Activated T-cell treated with anti-CD3 and anti-CD28 coated beads for 4 hours (primary cell): Measurements from ENCODE around the gene CYB561.

Source experiments
- DNase-seq: peaks from one replicate; pipeline ENCODE4 v3.0.0-alpha.2; 2020

Gene CYB561

DNA sequence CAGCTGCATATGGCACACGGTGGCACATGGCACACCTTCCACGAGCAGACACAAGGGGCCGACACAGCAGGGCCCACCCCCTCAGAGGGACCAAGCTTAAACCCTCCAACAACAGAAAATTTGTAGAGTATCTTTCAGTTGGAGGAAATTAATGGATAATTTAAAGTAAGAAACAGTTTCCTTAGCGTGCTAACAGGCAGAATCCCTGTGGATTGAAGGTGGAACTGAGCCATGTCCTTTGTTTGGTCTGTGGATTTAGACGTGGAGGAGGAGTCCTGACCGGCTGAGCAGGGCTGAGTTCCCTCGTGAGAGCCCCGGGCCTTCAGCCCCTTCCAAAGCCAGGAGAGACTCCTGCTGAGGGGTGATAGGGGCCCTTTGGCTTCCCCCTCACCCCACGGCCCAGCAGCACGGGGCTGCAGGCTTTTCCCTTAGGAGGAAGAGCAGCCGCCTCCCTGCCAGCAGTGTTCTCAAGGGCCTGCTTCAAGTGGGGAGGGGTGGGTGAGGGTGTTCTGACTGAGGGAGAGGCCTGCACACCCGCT, 1.4 kb upstream of the CYB561 start:
- DNase-seq, result no peak

DNA sequence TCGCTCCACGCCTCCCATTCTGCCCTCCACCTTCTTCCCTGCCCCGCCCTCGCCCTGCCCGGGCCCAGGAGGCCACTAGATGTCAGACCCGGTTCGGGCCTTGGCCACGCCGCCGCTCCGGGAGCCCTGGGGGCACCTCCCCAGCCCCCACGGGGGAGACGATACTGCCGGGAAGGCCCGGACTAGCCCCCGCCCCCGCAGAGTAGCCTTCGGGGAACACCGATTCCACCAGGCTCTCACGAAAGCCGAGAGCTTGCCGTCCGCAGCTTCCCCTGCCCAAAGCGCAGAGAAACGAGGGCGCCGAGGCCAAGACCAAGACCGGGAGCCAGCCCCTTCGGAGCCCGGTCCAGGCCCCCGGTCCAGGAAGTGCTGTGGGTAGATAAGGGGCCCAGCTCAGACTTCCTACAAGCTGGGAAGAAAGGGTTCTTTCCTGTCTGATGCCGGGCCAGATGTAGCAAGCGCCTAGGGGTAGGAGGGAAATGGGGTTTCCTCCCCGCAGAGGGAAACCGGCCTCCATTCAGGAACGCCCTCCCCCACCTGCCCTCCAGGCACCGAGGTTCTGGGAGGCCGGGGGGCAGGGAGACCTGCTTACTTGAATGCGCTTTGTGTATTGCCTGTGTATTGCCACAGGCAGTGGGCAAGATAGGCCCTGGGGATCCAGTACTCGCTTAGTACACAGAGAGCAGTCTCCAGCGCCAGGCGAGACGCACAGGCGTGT, 806 bp upstream of the CYB561 start:
- DNase-seq, result peak; percentile 35

DNA sequence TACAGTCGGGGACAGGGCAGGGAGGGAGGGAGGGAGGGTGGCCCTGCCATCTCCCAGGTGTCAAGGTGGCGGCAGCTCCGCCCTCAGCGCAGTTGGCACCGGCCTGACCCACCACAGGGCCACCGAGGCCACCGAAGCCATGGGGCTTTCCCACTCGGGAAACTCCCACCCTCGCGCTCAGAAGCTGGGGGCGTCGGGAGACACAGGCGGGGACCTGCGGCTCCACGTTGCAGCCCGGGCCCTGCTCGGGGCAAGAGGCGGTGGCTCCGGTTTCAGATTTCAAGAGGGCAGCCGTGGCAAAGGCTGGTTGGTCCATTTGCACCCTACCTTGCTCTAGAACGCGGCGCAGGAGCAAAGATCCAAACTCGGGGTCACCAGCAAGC, 544 bp downstream of the CYB561 start:
- DNase-seq, result peak; percentile 52

DNA sequence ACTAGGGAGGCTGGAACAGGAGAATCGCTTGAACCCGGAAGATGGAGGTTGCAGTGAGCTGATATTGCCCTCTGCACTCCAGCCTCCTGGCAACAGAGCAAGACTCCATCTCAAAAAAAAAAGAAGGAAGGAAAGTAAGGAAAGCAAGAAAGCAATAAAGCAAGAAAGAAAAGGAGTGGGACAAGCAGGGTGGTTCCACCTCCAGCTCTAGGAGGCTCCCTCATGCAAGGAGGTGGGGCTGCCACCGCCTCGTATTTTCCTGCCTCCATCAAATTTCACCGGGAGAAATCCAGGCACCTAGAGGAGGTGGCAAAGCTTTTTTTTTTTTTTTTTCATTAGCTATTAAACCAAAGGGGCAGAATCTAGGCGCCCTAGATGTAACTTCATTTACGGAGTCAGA, 1.0 kb downstream of the CYB561 start:
- DNase-seq, result no peak

DNA sequence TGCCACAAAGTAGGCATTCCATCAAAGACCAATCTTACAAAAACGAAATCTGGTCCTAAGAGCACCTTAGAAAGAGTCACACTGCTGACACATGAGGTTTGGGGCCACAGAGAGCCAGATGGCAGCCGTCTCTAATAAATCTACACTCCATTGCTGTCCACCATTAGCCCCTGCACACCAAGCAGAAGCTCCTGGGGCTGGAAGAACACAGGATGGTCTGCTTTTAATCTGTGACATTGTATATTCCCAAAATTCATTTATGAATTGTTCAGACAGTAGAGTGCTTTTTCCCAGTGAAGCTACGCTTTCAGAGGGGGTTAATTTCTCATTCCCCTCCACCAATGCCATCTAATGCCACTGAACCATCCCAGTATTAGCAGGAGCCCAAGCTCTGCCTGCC, 1.6 kb downstream of the CYB561 start:
- no peak for DNase-seq

DNA sequence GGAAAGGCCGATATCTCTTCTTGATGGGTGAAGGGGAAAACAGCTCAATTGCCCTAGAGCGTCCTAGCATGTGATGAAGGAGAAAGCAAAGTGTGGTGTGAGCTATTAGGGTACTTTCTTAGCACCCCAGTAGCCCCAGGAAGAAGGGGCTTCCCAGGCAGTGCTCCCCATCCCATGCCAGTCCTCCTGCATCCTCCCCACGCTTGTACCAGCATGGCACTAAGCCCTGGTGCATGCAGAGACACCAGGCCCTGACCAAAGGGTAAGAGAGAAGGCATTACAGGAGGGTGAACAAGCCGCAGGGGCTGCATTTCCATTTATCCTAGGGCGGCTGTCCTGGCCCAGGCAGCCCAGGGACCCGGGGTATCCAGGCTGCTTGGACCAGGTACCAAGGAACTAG, 3.1 kb downstream of the CYB561 start:
- DNase-seq, result no peak

DNA sequence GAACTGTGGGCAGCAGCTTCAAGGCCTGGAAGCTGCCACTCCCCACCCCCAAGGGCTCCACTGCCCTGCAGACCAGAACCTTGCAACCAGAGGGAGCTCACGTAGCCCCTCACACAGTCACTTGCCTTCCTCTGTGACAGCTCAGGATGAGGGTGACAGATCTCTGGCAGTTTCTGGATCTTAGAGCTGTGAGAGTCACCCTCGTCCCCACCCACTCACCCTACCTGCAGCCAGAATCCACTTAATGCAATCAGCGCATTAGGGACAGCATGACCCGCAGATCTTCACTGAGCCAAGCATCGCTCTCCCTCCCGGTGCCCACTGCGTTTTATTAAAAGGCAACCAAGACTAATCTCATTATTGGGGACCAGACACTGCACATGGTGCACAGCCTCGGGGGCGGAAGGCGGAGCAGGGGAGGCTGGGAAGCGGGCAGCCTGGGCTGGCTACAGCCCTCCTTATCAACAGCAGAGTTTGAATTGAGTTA, 3.5 kb downstream of the CYB561 start:
- no peak for DNase-seq

DNA sequence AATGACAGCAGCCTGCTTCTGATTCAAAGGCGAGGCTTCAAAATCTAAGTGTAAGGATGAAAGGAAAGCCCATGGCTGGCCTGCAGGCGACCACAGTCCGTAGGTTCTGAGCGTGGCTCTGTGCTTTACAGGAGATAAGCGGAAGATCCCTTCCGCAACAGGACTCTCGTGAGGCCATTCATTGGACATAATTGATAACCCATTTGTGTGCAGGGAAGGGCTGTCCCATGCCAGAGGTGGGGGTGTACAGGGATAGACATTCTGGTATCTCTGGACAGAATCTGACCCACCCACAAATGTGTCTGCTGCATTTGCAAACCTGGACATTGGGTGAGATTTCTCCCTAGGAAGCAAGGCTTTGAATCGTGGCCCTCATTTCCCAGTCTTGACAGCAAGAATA, 4.0 kb downstream of the CYB561 start:
- DNase-seq, result no peak

DNA sequence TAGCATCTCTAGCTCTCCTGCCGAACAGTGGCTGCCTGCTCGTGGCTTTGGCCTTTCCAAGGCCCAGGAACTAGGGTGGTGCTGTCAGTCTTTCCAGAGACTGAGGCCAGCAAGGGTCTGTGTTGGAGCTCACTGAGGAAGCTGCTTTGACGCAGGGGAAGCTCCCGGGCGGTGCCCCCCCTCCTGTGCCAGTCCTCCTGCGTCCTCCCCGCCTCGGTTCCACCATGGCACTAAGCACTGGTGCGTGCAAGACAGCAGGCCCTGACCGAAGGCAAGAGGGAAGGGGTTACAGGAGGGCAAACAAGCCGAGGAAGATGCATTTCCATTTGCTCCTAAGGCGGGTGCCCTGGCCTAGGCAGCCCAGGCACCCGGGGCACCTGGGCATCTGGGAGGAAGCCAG, 4.5 kb downstream of the CYB561 start:
- no peak for DNase-seq

DNA sequence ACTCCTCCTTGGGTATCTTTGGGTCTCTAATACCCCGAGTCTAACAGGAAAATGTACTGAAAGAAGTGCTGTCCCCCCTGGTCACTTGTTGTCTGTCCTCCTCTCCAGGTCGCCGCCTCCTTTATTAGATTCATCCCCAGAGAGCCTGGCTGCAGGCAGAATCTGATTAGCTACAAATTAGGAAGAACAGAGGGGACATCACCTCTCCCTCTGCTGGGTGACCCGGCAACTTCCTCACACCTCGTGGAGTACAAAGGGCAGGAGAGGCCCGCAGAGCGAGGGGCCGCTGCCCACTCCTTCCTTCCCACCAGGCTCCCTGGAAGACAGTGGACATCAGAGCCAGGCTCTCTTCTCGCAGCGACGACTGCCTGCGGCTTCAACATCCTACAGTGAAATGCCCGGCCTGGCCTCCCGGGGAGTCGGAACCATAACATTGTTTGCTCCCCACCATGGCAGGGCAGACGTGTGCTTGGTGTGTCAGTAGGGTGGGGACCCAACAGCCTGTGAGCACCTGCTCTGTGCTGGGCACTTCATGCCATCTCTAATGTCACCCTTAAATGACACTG, 5.3 kb downstream of the CYB561 start:
- no peak for DNase-seq

DNA sequence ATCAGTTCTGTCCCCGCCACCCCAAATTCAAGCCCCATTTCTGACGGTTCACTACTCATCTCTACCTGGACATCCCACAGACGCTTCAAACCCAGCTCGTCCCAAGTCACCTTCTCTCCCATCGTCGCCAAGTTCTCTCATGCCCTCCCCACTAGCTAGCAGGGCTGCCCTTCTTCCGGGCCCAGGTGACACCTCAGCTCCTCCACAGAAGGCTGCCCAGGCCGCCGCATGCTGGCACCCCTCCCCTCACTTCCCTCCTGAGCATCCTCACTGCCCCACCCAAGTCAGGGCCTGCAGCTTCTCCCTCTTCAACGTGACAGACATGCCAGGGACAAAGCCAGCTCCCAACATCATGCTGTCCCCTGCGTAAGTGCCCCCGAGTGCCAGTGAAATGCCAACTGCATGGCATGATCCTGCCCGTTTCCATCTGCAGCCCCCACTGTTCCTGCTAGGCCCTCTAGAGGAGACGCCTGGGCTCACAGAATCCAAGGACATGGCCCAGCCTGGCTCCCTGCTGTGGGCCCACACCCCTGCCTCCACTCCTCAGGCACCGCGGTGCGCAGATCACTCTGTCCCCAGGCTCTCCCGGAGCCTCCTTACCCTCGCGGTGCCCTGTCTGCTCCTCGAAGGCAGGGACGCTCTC, 5.9 kb downstream of the CYB561 start:
- DNase-seq, result no peak

DNA sequence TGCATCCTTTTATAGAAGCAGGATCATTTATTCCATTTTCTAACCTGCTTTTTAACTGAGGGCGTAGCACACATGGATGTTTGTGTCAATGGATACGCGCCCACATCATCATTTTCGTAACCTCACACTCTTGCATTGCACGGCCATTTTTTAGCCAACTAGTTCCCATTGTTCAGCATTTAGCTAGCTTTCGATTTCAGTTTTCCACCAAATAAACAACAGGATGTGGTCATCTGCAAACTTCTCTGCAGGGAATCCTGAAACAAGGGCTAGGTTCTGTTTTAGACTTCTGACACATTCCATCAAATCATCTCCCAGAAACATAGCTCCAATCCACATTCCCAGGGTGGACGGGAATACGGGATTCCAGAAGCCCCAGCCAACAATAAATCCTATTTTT, 6.4 kb downstream of the CYB561 start:
- DNase-seq, result no peak

DNA sequence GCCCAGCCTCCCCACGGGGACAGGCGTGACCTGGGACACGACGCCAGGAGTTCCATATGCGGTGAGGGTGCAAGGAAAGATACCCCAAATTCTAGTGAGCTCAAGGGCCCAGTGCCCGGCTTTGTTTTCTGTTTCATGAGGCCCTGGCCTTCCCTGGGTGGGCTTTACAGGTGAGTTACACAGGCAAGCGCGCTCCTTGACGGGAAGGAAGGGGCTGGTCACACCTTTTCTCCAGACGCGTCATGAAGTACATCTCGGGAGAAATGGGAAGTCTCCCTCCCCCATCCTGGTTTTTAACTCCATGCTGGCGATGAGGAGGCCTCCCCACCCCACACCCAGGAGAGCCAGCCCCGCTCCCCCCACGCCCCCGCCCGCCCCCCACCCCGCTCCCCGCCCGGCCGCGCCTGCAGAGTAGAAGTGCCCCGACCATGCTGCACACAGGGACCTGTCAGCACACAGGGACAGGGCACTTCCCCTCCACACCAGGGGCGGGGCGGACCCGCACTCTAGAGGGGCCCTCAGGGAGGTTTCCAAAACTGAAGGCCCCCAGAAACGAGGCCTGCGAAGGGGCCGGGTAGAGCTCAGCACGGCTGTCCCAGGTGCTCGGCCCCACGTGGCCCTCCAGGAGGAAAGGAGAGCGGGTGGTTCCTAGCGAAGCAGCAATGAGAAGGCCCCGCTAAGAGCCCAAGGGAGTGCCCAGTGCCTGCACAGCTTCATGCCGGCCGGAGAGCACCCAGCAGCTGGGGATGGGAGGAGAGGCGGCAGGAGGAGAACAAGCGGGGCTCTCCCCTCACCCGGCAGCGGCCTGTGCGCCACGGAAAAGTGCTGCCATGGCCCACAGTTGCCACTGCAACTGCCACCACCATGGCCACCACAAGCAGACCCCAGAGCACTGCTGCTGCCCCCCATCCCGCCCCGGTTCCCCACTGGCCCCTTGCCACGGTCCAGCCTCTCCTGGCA, 7.7 kb downstream of the CYB561 start:
- no peak for DNase-seq

DNA sequence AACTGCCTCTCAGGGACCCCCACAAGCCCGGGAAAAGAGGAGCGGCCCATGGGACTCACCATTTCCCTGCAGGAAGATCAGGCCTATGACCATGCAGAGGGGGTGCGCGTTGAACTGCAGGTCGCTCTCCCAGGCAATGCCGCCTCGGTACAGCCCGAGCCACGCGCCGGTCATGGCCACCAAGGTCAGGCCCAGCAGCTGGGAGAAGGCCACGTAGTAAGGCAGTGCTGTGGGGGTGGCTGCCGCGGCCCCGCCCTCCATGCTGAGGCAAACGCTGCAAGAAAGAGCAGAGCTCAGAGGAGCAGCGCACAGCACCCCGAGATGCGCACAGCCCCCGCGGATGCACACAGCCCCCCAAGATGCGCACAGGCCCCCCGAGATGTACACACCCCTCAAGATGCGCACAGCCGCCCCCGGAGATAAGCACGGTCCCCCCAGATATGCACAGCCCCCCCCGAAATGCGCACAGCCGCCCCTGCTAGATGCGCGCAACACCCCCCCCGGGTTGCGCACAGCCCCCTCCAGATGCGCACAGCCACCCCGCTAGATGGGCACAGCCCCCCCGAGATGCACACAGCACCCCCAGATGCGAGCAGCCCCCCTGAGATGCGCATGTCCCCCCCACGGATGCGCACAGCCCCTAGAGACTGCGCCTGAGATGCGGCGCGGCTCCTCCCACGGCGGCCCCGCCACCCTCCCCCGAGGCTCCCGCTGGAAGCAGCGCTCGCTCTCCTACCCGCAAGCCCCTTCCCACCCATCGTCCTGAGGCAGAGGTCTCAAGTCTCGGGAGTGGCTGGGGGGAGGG, 8.6 kb downstream of the CYB561 start:
- no peak for DNase-seq

DNA sequence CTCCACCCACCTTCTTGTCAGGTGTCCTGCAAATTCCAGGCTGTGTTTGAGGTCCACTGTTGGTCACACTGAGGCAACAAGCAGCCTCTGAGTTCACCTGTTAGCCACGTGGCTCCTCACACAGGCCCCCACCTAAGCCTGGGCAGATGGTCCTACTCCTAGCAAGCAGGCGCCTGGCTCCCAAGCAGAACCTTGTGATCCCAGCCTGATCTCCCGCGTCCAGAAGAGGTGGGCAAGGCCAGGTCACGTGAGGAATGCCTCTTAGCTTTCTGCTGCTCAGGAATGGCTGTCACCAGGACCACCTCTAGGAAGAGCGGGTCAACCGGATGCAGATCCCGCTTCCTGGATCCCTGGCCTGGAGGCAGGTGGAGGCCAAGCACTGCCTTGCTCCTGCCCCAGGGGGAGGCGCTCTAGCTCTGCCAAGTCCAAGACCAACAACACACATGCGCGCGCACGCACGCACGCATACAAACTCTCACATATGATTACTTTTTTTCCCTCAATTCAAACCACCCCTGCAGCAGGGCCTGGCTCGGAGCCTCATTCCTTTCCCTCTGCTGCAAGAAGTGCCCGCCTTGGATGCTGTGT, 9.5 kb downstream of the CYB561 start:
- no peak for DNase-seq

DNA sequence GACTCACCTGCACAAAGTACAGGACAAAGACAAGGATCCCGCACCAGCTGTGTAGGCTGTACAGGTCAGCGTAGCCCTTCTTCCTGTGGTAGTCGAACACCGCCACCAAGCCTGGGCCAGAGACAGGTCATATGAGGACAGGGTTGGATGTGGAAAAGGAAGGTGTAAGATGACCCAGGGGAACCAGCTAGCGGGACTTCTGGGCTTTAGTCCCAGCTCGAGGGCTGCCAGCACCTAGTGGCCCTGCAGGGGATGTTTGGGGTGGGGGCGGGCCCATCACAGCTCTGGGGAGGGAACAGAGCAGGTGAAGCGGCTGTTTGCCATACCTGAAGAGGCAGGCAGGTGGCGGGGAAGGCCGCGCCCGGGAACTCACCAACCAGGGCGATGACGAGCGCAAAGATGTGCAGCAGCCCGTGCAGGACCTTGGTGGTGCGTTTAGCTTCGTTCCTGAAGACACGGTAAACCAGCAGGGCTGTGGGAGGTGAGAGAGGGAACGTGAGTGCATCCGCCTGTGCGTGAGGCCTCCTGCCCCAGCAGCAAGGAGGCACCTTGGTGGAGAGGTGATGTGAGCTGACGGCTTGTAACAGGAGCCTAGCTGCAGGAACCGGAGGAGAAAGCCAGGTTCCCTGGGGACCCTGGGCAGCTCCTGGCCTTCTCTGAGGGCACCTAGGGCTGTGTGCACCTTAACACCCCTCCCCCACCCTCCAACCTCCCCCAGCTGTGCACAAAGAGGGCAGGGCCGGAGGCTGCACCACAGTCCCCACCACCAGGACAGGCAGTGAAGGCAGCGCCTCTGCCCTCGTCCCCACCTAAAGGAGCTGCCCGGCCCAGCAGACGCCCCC, 10.2 kb downstream of the CYB561 start:
- DNase-seq, result no peak

DNA sequence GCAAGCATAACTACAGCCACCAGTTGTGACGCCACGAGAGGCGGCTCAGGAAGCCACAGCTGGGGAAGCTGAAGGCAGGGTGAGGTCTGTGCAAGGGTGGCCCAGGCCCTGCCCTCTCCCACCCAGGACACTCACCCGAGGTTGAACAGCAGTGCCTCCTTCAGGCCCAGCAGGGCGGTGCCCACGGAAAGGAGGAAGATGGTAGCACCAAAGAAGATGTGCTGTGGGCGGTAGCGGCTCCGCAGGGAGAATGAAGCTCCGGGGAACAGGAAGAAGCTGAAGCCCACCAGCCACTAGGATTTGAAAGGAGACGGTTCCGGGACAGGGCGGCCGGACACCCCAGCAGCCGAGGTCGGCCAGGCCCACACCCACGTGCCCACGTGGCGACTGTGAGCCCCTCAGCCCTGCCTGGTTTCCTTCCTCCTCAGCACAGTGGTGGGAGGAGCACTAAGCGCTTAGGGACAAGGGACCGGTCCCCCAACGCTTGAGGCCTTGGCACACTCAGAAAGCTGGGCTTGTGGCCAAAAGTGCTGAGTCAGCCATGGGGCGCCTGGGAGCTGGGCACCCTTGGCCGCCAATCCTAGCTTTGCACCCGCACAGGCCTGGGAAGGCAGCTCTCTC, 11.0 kb downstream of the CYB561 start:
- DNase-seq, result no peak

DNA sequence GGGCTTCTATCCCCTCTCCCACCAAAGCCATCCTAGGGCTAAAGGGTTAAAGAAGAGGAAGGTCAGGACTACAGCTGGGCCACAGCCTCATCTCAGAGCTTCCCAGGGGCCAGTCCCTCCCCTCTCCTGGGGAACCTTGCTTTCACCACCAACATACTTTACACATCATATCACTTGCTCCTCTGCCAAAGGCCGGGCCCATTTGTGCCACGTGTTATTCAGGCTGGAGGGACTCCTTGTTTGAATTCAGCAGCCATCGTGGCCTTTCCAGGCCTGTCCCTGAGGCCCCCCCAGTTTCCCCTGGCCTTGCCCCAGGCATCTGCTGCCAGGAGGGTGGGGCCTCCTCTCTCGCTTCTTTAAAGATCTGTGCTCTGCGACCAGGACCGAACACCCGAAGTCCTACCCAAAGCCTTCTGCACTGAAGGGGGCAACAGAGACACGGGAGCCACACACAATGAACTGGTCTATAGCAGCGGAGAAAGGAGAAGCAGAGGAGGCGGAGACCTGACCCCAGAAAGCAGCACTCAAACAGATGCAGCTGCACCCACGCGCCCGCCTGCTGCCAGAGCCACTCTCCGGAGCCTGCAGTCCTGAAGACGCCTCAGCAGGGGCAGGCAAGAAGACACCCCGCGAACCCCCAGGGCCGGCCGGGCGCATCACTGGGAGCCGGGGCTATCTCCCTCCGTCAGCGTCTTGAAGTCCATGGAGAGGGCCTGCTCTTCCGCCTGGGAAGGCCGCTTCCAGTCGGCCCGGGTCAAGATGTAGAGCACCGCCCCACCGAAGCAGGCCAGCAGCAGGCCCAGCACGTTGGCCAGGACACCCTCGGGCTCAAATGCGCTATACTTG, 12.1 kb downstream of the CYB561 start:
- DNase-seq, result no peak
